ENCODE data around the gene LRMDA. TPM values are rescaled to one million over a fixed set of nuclear protein-coding genes. Genes with fewer than 3 reads are reported as not detected.

LRMDA gene
- total and polyA plus RNA-seq, 3 experiments from 2014 or later, result not detected

- Mint-ChIP-seq H3K4me3 (no peak overlapping the region), H3K27me3 (no peaks in the 10 kb centered on the region), H3K36me3 (no peaks in the 10 kb centered on the region), H3K4me1 (no peaks in the 10 kb centered on the region), H3K27ac (no peak overlapping the region), H3K9me3 (peaks cover 0 to 2% (median 0%) of the 10 kb centered on the region in 5 donors)
- CTCF ChIA-PET, result no interaction called here
- POLR2A ChIA-PET, result no interaction called here
- no peak overlapping the region for H3K4me3 ChIP-seq (ENCODE audit: low read length)
- H3K27me3 ChIP-seq (ENCODE audit: insufficient read depth, low read length, poor library complexity, severe bottlenecking), result no peaks in the 10 kb centered on the region
- DNase-seq, result no peak
- no peaks in the 10 kb centered on the region for H3K4me1 ChIP-seq (ENCODE audit: insufficient read depth, low read length)
- H3K27ac ChIP-seq (ENCODE audit: low read depth, low read length), result no peak overlapping the region
- H3K36me3 ChIP-seq (ENCODE audit: insufficient read depth, low read length), result no peaks in the 10 kb centered on the region
- H3K9me3 ChIP-seq (ENCODE audit: low read length), result no peaks in the 10 kb centered on the region
Measured at GRCh38 chr10:76034353-76035205, 603.2 kb downstream of the LRMDA start.

DNA sequence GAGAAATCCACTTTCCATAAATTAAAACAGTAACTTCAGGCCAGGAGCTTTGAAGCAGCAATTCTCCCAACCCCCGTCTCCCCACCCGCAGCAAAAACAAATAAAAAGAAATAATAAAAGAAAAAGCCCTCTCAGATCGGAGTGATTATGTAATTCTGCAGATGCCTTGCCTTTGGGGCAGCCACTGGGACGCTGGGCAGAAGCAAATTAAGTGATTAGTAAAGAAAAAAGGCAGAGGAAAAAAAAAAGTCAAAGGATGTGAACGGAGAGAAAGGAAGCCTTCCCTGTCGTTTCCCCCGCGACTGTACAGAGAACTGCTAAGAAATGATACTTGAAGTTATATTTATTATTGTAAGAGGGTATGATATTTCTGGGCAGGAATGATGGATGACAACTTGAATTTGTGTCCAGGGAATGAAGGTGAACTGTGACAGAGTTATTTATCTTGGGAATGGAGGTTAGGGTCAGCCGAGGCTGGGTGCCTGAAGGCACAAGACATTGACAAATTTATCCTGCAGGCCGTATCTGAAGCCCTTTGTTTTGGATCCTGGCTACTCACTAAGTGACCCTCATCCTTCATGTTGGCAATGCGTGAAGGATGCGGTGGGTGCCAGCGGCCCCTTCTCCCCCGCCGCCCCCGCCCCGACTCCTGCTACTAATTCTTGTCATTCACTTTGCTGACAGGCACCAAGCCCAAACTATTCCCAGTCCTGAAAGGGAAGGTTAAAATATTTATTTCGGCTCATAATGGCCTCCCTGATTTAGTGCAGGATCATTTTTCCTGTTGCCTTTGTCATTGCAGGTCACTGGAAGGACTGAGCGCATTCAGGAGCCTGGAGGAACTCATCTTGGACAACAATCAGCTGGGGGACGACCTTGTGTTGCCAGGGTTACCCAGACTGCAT lies 604.0 kb downstream of the LRMDA start:
- H3K36me3 Mint-ChIP-seq, result no peaks in the 10 kb centered on the region
- CTCF ChIA-PET, result no interaction called here
- Histone ChIP-seq H3K36me3 (ENCODE audit: insufficient read depth, low read length) (no peaks in the 10 kb centered on the region), H3K9me3 (ENCODE audit: low read length) (no peaks in the 10 kb centered on the region), H3K27ac (ENCODE audit: low read depth, low read length) (no peak overlapping the region), H3K4me1 (ENCODE audit: insufficient read depth, low read length) (no peaks in the 10 kb centered on the region), H3K4me3 (ENCODE audit: low read length) (no peak overlapping the region), H3K27me3 (ENCODE audit: insufficient read depth, low read length, poor library complexity, severe bottlenecking) (no peaks in the 10 kb centered on the region)
- H3K9me3 Mint-ChIP-seq, result peaks cover 0 to 3% (median under 1%) of the 10 kb centered on the region in 5 donors
- no peak for DNase-seq
- no peak overlapping the region for H3K4me3 Mint-ChIP-seq
- no peaks in the 10 kb centered on the region for H3K27me3 Mint-ChIP-seq
- no peaks in the 10 kb centered on the region for H3K4me1 Mint-ChIP-seq
- no peak overlapping the region for H3K27ac Mint-ChIP-seq
- POLR2A ChIA-PET, result no interaction called here

- Histone ChIP-seq H3K36me3 (ENCODE audit: insufficient read depth, low read length) (no peaks in the 10 kb centered on the region), H3K27me3 (ENCODE audit: insufficient read depth, low read length, poor library complexity, severe bottlenecking) (no peaks in the 10 kb centered on the region), H3K9me3 (ENCODE audit: low read length) (no peaks in the 10 kb centered on the region), H3K4me1 (ENCODE audit: insufficient read depth, low read length) (no peaks in the 10 kb centered on the region), H3K27ac (ENCODE audit: low read depth, low read length) (no peak overlapping the region), H3K4me3 (ENCODE audit: low read length) (no peak overlapping the region)
- no peaks in the 10 kb centered on the region for H3K4me1 Mint-ChIP-seq
- ChIA-PET CTCF (no interaction called here), POLR2A (no interaction called here)
- no peak for DNase-seq
- no peaks in the 10 kb centered on the region for H3K27me3 Mint-ChIP-seq
- H3K27ac Mint-ChIP-seq, result no peak overlapping the region
- H3K36me3 Mint-ChIP-seq, result no peaks in the 10 kb centered on the region
- no peak overlapping the region for H3K4me3 Mint-ChIP-seq
- H3K9me3 Mint-ChIP-seq, result peaks cover 0 to 3% (median 2%) of the 10 kb centered on the region in 5 donors
Measured at GRCh38 chr10:76036111-76036940, 604.9 kb downstream of the LRMDA start.

DNA sequence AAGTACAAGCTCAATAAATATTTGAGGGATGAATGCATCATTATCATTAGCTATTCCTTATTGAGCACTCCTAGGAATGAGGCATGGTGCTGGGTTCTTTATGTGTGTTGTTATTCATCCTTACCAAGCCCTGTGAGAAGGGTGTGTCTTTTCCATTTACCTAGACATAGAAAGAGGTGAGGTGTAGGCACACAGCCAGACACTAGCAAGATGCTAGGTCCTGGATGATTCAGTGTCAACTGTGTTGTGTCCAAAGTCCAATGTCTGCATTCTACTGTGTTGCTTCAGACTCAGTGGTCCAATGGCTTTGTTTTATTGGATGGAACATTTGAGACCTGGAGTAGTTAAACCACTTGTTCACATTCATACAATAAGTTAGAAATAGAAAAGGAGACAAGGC lies 605.5 kb downstream of the LRMDA start:
- Mint-ChIP-seq H3K27me3 (no peaks in the 10 kb centered on the region), H3K36me3 (no peaks in the 10 kb centered on the region), H3K4me3 (no peak overlapping the region), H3K27ac (no peak overlapping the region), H3K4me1 (no peaks in the 10 kb centered on the region), H3K9me3 (peaks cover 0 to 3% (median 2%) of the 10 kb centered on the region in 5 donors)
- Histone ChIP-seq H3K9me3 (ENCODE audit: low read length) (no peaks in the 10 kb centered on the region), H3K36me3 (ENCODE audit: insufficient read depth, low read length) (no peaks in the 10 kb centered on the region), H3K27ac (ENCODE audit: low read depth, low read length) (no peak overlapping the region), H3K27me3 (ENCODE audit: insufficient read depth, low read length, poor library complexity, severe bottlenecking) (no peaks in the 10 kb centered on the region), H3K4me1 (ENCODE audit: insufficient read depth, low read length) (no peaks in the 10 kb centered on the region), H3K4me3 (ENCODE audit: low read length) (no peak overlapping the region)
- DNase-seq, result no peak
- ChIA-PET POLR2A (no interaction called here), CTCF (no interaction called here)

- no peak for DNase-seq
- Histone ChIP-seq H3K27ac (ENCODE audit: low read depth, low read length) (no peak overlapping the region), H3K9me3 (ENCODE audit: low read length) (no peaks in the 10 kb centered on the region), H3K4me1 (ENCODE audit: insufficient read depth, low read length) (no peaks in the 10 kb centered on the region), H3K4me3 (ENCODE audit: low read length) (no peak overlapping the region), H3K36me3 (ENCODE audit: insufficient read depth, low read length) (no peaks in the 10 kb centered on the region), H3K27me3 (ENCODE audit: insufficient read depth, low read length, poor library complexity, severe bottlenecking) (no peaks in the 10 kb centered on the region)
- ChIA-PET POLR2A (no interaction called here), CTCF (no interaction called here)
- Mint-ChIP-seq H3K27ac (no peak overlapping the region), H3K27me3 (no peaks in the 10 kb centered on the region), H3K4me3 (no peak overlapping the region), H3K9me3 (peaks cover 0 to 3% (median 2%) of the 10 kb centered on the region in 5 donors), H3K4me1 (no peaks in the 10 kb centered on the region), H3K36me3 (no peaks in the 10 kb centered on the region)
Measured at GRCh38 chr10:76037531-76038155, 606.2 kb downstream of the LRMDA start.

- Mint-ChIP-seq H3K4me3 (no peak overlapping the region), H3K4me1 (no peaks in the 10 kb centered on the region), H3K27ac (peak overlapping the region in 1 of 8 donors; percentile 9), H3K9me3 (peaks cover 0 to 3% (median 0%) of the 10 kb centered on the region in 5 donors), H3K36me3 (no peaks in the 10 kb centered on the region), H3K27me3 (no peaks in the 10 kb centered on the region)
- H3K27me3 ChIP-seq (ENCODE audit: insufficient read depth, low read length, poor library complexity, severe bottlenecking), result no peaks in the 10 kb centered on the region
- no peak for DNase-seq
- H3K4me1 ChIP-seq (ENCODE audit: insufficient read depth, low read length), result no peaks in the 10 kb centered on the region
- H3K9me3 ChIP-seq (ENCODE audit: low read length), result no peaks in the 10 kb centered on the region
- H3K27ac ChIP-seq (ENCODE audit: low read depth, low read length), result no peak overlapping the region
- H3K4me3 ChIP-seq (ENCODE audit: low read length), result no peak overlapping the region
- H3K36me3 ChIP-seq (ENCODE audit: insufficient read depth, low read length), result no peaks in the 10 kb centered on the region
- CTCF ChIA-PET, result no interaction called here
- POLR2A ChIA-PET, result no interaction called here
Measured at GRCh38 chr10:76038696-76039095, 607.3 kb downstream of the LRMDA start.

DNA sequence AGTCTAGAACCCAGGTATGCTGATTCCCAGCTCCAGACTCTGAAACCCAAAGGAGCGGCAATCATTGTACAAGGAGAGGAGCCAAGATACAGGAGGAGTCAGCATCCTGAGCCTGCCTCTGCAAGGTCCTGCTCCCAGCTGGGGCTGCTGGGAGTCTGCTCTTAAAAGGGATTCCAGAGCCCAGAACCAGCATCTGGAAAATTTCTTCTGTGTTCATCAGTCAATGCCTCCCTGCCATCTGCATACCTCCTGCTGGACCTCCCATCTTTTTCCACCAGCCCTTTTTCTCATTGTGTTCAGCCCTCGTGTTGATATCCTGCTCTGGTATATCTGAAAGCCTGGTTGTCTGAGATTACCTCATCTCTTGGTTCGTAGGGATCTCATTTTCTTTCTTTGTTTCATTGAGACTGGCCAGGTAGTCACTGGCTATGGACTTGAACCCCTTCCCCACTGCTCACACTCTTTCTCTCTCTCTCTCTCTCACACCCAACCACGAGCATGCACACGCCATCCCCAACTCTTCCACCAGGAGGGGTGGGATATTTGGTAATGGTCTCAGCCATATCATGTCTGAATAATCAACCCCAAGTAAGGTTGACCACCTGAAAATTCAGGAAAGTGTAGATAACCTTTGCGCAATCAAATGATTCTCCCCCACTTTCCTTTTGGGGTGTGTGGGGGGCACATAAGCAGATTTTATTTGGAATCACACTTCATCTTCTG lies 608.8 kb downstream of the LRMDA start:
- no peaks in the 10 kb centered on the region for H3K4me1 Mint-ChIP-seq
- ChIA-PET CTCF (no interaction called here), POLR2A (no interaction called here)
- Histone ChIP-seq H3K27me3 (ENCODE audit: insufficient read depth, low read length, poor library complexity, severe bottlenecking) (no peaks in the 10 kb centered on the region), H3K9me3 (ENCODE audit: low read length) (no peaks in the 10 kb centered on the region), H3K4me3 (ENCODE audit: low read length) (no peak overlapping the region), H3K27ac (ENCODE audit: low read depth, low read length) (no peak overlapping the region), H3K36me3 (ENCODE audit: insufficient read depth, low read length) (no peaks in the 10 kb centered on the region), H3K4me1 (ENCODE audit: insufficient read depth, low read length) (no peaks in the 10 kb centered on the region)
- H3K9me3 Mint-ChIP-seq, result peaks cover 0 to 3% (median 0%) of the 10 kb centered on the region in 5 donors
- H3K27me3 Mint-ChIP-seq, result no peaks in the 10 kb centered on the region
- H3K27ac Mint-ChIP-seq, result no peak overlapping the region
- no peaks in the 10 kb centered on the region for H3K36me3 Mint-ChIP-seq
- DNase-seq, result no peak
- H3K4me3 Mint-ChIP-seq, result no peak overlapping the region

Measured in CD8-positive, alpha-beta memory T cell (primary cell).